Testis (tissue), 3 donors: ENCODE measurements around the gene EFNB2. TPM values are rescaled to one million over a fixed set of nuclear protein-coding genes. Genes with fewer than 3 reads are reported as not detected.
A peak's percentile ranks its signal among the peaks of the same experiment; 100 is the strongest.

Experiments used
- DNase-seq: peaks from one replicate; pipeline ENCODE4 v3.0.0-alpha.2; 2019
- H3K27ac ChIP-seq, 2 donors: fragments of 200-600 bp; sonication (generic); one replicate each; pipeline ENCODE4 v1.5.1; 2019
- H3K27me3 ChIP-seq: fragments of 200-600 bp; sonication (generic); one replicate; pipeline ENCODE4 v1.5.1; 2019
- H3K36me3 ChIP-seq: fragments of 200-600 bp; sonication (generic); one replicate; pipeline ENCODE4 v1.5.1; 2017; ENCODE audit warnings: low read depth; ENCODE audit errors: missing control alignments
- H3K4me1 ChIP-seq: fragments of 200-600 bp; sonication (generic); one replicate; pipeline ENCODE4 v1.5.1; 2019
- H3K4me3 ChIP-seq, 2 donors: fragments of 200-600 bp; sonication (generic); one replicate each; pipeline ENCODE4 v1.5.1; 2017 to 2019
- H3K9me3 ChIP-seq: fragments of 200-600 bp; sonication (generic); one replicate; pipeline ENCODE4 v1.5.1; 2017
- POLR2A ChIP-seq: fragments of 450-650 bp; IDR thresholded peaks from one replicate; pipeline ENCODE4 v1.6.1; 2017; ENCODE audit warnings: antibody characterized with exemption, mild to moderate bottlenecking, moderate library complexity
- WGBS, 2 donors: methylation state at CpG; one replicate each; pipeline ENCODE4 v1.1.5; 2018; 5-methylcytosine and 5-hydroxymethylcytosine counted together
- intact Hi-C: fragments of 100-400 bp; cut with DNase I; formaldehyde crosslinking; loops from one replicate; pipeline ENCODE4 v1.15.1; 2023; ENCODE audit warnings: low total_unique reads
- polyA plus RNA-seq: library from polyadenylated mRNA; stranded (reverse); fragments of 350-450 nt; fragmentation: Illumina TruSeq; extraction: RNeasy Lipid Tissue Mini Kit (QIAGEN cat#74804); gene quantifications from one replicate; pipeline ENCODE4 v1.2.3, GENCODE V29; 2014; ENCODE audit warnings: low read depth, low replicate concordance; ENCODE audit not compliant: insufficient read depth
- total RNA-seq, 2 donors: library from RNA; depleted of rRNA; stranded (reverse); fragments of >200 nt; gene quantifications; one replicate each; pipeline ENCODE4 v1.2.3, GENCODE V29; 2016
- TF ChIP-seq, protein P1 (sequence below), 3 experiments: fragments of 450-650 bp in 2 of 3; fragments of 200-600 bp in 1 of 3; sonication (generic) in 1 of 3; IDR thresholded peaks; one replicate each; pipeline ENCODE4 v1.5.1; 2016 to 2019; ENCODE audit warnings: antibody characterized with exemption in 3 of 3, mild to moderate bottlenecking in 2 of 3, moderate library complexity in 1 of 3

The EFNB2 gene
- total and polyA plus RNA-seq, 3 donors from 2014 or later, result 17.4 to 37.7 (median 24.7) TPM

DNA sequence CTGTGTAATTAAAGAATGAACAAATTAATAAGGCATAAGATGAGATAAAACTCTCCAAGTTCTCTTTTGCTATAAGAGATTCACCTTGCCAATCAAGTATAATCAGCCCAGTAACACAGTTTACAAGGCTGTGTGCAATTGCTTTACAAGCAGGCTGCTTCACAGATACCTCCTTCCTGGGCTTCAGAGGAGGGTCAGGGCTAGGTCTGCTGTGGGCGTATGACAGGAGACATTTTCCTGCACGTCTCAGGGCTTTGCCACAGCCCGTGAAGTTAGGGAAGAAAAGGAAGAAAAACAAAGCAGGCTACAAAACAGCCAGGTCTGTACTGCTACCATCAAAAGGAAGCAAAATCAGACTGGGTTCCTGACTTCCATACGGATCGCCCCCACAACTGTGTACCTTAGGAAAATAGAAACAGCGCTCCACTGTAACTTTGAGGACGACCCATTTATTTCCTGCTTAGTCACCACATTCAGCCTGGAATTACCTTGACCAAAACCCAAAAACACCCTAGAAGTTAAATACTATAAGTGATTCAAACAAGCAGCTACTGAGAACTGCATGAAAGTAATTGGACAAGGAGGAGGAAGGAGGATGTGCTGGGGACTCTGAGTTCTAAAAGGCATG is 12.4 kb downstream of the EFNB2 start:
- intact Hi-C loops, result no loop called here
- 62 to 66% methylated on average over 7 of the region's 7 CpGs for WGBS, 2 donors

DNA sequence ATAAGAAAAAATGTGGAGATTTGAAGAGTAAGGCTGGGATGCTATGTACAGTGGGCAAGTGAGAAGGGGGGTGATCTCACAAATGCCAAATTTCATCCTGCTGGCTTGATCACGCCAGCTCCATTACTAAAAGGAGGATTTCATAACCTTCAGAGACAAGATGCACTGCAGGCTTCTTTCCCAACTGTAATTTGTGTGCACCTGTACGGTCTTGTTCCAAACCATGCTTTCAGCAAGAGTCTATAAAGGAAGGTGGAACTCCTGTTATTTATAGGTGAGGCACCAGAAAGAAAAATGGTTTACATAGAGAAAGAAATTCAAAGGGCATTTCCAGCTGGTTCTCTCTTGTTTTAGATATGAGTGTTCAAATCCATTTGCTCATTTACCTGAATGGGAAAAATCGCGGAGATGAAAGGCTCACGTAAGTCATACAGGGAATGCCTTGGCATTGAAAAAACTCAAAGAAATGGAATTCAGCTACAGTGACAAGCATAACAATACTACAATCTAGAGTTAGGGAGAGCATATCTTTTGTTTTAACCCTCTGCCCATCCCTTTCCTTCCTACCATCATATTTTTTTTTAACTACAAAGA is 13.3 kb downstream of the EFNB2 start:
- Histone ChIP-seq H3K4me3 (no peak overlapping the region), H3K4me1 (no peaks in the 10 kb centered on the region), H3K27ac (no peak overlapping the region), H3K36me3 (no peaks in the 10 kb centered on the region), H3K27me3 (no peaks in the 10 kb centered on the region), H3K9me3 (no peaks in the 10 kb centered on the region)
- no peak for DNase-seq
- 87 to 88% methylated on average over 5 of the region's 5 CpGs for WGBS, 2 donors
- intact Hi-C loops, result no loop called here
- TF ChIP-seq, protein P1, sequence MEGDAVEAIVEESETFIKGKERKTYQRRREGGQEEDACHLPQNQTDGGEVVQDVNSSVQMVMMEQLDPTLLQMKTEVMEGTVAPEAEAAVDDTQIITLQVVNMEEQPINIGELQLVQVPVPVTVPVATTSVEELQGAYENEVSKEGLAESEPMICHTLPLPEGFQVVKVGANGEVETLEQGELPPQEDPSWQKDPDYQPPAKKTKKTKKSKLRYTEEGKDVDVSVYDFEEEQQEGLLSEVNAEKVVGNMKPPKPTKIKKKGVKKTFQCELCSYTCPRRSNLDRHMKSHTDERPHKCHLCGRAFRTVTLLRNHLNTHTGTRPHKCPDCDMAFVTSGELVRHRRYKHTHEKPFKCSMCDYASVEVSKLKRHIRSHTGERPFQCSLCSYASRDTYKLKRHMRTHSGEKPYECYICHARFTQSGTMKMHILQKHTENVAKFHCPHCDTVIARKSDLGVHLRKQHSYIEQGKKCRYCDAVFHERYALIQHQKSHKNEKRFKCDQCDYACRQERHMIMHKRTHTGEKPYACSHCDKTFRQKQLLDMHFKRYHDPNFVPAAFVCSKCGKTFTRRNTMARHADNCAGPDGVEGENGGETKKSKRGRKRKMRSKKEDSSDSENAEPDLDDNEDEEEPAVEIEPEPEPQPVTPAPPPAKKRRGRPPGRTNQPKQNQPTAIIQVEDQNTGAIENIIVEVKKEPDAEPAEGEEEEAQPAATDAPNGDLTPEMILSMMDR (IDR thresholded peaks at IDR 0.05), result no peak
- TF ChIP-seq POLR2A, result no peak

More for the DNA sequence above, 12.4 kb downstream of the EFNB2 start:
- TF ChIP-seq, protein P1 (IDR thresholded peaks at IDR 0.05), result no peak
- no peak for TF ChIP-seq POLR2A
- H3K4me3 ChIP-seq, result no peak overlapping the region
- no peaks in the 10 kb centered on the region for H3K9me3 ChIP-seq
- H3K4me1 ChIP-seq, result no peaks in the 10 kb centered on the region
- no peaks in the 10 kb centered on the region for H3K36me3 ChIP-seq
- no peak for DNase-seq
- no peaks in the 10 kb centered on the region for H3K27me3 ChIP-seq
- H3K27ac ChIP-seq, result no peak overlapping the region

DNA sequence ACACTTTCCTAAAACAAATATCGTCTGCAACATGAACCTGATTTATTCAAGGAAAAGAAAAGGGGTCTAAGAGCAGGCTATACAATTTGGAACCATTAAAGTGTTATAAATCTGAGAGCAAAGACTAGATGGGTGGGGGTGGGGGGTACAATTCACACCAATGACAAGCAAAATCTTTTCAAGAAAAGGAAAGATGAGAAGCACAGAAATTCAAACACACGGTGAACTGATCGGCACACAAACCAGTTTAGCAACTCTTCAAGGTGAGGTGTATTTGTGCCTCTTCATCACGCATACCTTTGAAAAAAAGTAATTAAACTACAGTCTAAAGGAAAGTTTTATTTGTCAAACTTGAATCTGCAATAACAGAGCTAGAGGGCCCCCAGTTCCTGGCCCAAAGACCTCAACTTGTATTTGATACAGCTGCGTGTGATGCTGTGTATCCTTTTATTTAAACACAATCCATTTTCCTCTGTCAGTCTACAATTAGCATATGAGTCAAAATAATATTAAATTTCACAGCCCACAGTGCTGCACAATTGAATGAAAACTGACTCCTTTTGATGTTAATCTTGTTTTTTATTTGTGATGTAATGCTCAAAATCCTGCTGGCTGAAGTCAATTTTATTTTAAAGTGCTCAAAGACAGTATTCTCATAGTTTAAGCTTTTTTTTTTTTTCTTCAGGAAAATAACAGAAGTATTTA is 14.2 kb downstream of the EFNB2 start:
- H3K4me3 ChIP-seq, result no peak overlapping the region
- H3K9me3 ChIP-seq, result no peaks in the 10 kb centered on the region
- H3K36me3 ChIP-seq, result no peaks in the 10 kb centered on the region
- TF ChIP-seq, protein P1 (IDR thresholded peaks at IDR 0.05), result no peak
- no peak for TF ChIP-seq POLR2A
- H3K4me1 ChIP-seq, result no peaks in the 10 kb centered on the region
- DNase-seq, result no peak
- 66 to 74% methylated on average over 5 of the region's 5 CpGs for WGBS, 2 donors
- H3K27me3 ChIP-seq, result no peaks in the 10 kb centered on the region
- intact Hi-C loops, result no loop called here
- no peak overlapping the region for H3K27ac ChIP-seq

DNA sequence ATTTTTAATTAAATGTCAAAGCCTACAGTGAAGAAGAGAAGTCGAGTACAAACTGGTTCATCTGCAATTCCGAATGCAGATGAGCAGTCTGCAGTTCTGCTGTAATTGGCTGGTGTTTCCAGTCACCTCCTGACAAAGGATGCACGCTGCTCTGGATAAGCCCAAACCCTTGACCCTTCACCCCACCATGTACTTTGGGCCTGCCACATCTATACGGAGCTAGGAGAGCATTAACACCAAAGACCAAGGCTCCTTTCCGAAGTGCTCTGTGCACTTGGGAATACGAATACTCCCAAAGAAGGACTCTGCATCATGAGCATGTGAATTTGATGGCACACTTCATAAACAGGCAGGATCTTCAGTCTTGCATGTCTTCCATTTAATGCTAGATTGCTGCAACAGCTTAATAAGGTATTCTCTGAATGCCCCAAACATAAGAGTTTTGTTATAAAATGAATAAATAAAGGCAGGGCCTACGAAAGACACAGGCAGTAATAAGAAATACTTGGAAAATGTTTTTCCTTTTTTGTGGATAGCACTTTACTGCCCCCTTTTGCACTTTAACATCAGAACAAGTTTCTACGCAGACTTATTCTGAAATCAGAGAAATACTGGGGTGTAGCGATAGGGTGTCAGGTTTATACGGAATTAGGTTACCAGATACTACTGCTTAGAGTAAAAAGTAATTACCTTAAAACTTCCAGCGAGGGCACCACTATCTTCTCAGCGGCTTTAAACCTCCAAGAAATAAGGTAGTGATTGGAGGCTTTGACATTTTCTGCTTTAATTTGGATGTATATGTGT is 15.0 kb downstream of the EFNB2 start:
- intact Hi-C loops, result no loop called here

More for the DNA sequence above, 15.0 kb downstream of the EFNB2 start:
- H3K4me3 ChIP-seq, result no peak overlapping the region
- TF ChIP-seq POLR2A, result no peak
- TF ChIP-seq, protein P1 (IDR thresholded peaks at IDR 0.05), result peak in 1 of 3 experiments; percentile 19
- WGBS, 2 donors, result 53 to 58% methylated on average over 12 of the region's 12 CpGs
- no peaks in the 10 kb centered on the region for H3K4me1 ChIP-seq
- no peaks in the 10 kb centered on the region for H3K27me3 ChIP-seq
- H3K27ac ChIP-seq, result no peak overlapping the region
- no peaks in the 10 kb centered on the region for H3K36me3 ChIP-seq
- H3K9me3 ChIP-seq, result no peaks in the 10 kb centered on the region
- DNase-seq, result no peak
